GM13977 (cell line): ENCODE results near the gene TMIE.

ENCODE experiments used
- DNase-seq: peaks from one replicate; pipeline ENCODE4 v3.0.0; 2012; ENCODE audit warnings: low spot score
- CTCF ChIP-seq: IDR thresholded peaks from 2 replicates; pipeline ENCODE4 v1.5.1; 2012; ENCODE audit warnings: mild to moderate bottlenecking, control low read depth; ENCODE audit not compliant: insufficient read depth; ENCODE audit errors: extremely low read depth, missing control alignments
- in situ Hi-C: fragments of 300-500 bp; cut with MboI; formaldehyde crosslinking; loops from one replicate; pipeline ENCODE4 v1.12.0; 2022; ENCODE audit warnings: low sequenced_read_pairs, low pct_unique_long_range_greater_than_20kb, mixed read lengths, inconsistent platforms; ENCODE audit not compliant: unreplicated experiment

The TMIE gene

GRCh38 chr3:46724424-46724823 is 23.2 kb downstream of the TMIE start:
- in situ Hi-C loops: no loop called here
- TF ChIP-seq CTCF: no peak
- DNase-seq: no peak

- TF ChIP-seq CTCF: no peak
- DNase-seq: no peak
- in situ Hi-C loops: no loop called here
Observed at GRCh38 chr3:46725621-46726314, 24.6 kb downstream of the TMIE start.

GRCh38 chr3:46729038-46729437 is 27.8 kb downstream of the TMIE start:
- DNase-seq: no peak
- no peak for TF ChIP-seq CTCF
- in situ Hi-C loops: no loop called here

DNA sequence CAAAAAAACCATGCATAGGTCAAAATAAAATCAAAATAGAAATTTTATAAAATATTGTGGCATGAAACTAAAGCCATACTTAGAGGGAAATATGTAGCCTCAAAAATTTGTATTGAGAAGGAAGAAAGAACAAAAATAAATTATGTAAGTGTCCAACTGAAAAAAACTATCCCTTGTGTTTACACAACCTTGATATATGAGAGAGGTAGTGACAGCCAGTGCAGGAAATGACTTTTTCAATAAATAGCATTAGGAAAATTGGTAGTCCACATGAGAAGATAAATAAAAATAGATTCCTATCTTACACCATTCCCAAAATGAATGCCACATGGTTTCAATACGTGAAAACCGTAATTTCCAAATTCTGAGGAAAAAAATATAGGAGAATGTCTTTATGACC is 29.6 kb downstream of the TMIE start:
- in situ Hi-C loops: no loop called here
- no peak for DNase-seq
- no peak for TF ChIP-seq CTCF

DNA sequence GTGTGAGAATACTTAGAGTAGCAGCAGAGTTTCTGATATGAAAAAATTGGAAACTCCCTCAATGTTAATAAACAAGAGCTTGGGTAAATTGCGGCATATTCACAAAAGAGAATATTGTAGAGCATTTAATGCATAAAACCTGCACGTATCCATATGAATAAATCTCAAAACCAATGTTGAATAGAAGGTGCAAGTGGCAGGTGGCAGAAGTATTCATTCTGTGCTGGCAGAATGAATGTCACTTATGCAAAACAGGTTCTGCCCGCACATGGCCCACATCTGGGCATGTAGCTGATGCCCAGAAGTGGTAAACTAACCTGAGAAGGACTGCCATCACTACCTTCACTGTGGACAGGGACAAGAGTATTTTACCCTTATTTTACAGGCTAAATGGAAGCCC is 30.6 kb downstream of the TMIE start:
- in situ Hi-C loops: no loop called here

GRCh38 chr3:46733026-46733800 is 32.0 kb downstream of the TMIE start:
- no peak for TF ChIP-seq CTCF

More for the DNA sequence above, 30.6 kb downstream of the TMIE start:
- DNase-seq: no peak
- TF ChIP-seq CTCF: no peak

More at GRCh38 chr3:46733026-46733800, 32.0 kb downstream of the TMIE start:
- in situ Hi-C loops: no loop called here
- DNase-seq: no peak
